HepG2 (cell line): ENCODE measurements around the gene UNKL. TPM values are rescaled to one million over a fixed set of nuclear protein-coding genes. Genes with fewer than 3 reads are reported as not detected.
A peak's percentile ranks its signal among the peaks of the same experiment; 100 is the strongest.

Experiments
- BCLAF1 ChIP-seq: fragments of 450-650 bp; IDR thresholded peaks from 2 replicates; pipeline ENCODE4 v1.6.1; 2017; ENCODE audit warnings: mild to moderate bottlenecking
- DBP ChIP-seq: sonication (generic); formaldehyde crosslinking; IDR thresholded peaks from 2 replicates; pipeline ENCODE4 v1.4.0; 2020; ENCODE audit warnings: missing genetic modification reagents; ENCODE audit errors: not compliant biosample characterization
- FOXC1 ChIP-seq: sonication (generic); formaldehyde crosslinking; IDR thresholded peaks from 2 replicates; pipeline ENCODE4 v1.8.0; 2022; ENCODE audit warnings: mild to moderate bottlenecking, missing genetic modification reagents, borderline replicate concordance
- HBP1 ChIP-seq: IDR thresholded peaks from 2 replicates; pipeline ENCODE4 v1.6.1; 2016; ENCODE audit warnings: low read depth, control low read depth
- KLF16 ChIP-seq, 2 experiments: sonication (generic) in 1 of 2; formaldehyde crosslinking in 1 of 2; IDR thresholded peaks; 2 replicates each; pipeline versions ENCODE4 v1.6.1 to v1.8.0; 2016 to 2023; ENCODE audit warnings: missing genetic modification reagents in 2 of 2, missing compliant biosample characterization in 1 of 2
- MTERF4 ChIP-seq: sonication (generic); formaldehyde crosslinking; IDR thresholded peaks from 2 replicates; pipeline ENCODE4 v1.8.0; 2023; ENCODE audit warnings: mild to moderate bottlenecking, missing genetic modification reagents
- MYC ChIP-seq: sonication (generic); formaldehyde crosslinking; IDR thresholded peaks from 2 replicates; pipeline ENCODE4 v1.9.0; 2021; ENCODE audit warnings: missing genetic modification reagents, borderline replicate concordance
- RFX1 ChIP-seq: fragments of 450-650 bp; IDR thresholded peaks from 2 replicates; pipeline ENCODE4 v1.6.1; 2017
- SNAPC4 ChIP-seq: sonication (generic); formaldehyde crosslinking; IDR thresholded peaks from 2 replicates; pipeline ENCODE4 v1.4.0; 2020; ENCODE audit warnings: mild to moderate bottlenecking, missing genetic modification reagents
- UBTF ChIP-seq: sonication (generic); formaldehyde crosslinking; IDR thresholded peaks from 2 replicates; pipeline ENCODE4 v1.4.0; 2020; ENCODE audit warnings: mild to moderate bottlenecking, missing genetic modification reagents
- ZBTB33 ChIP-seq: sonication (generic); formaldehyde crosslinking; IDR thresholded peaks from 2 replicates; pipeline ENCODE4 v1.4.0; 2020; ENCODE audit warnings: missing genetic modification reagents
- polyA plus RNA-seq, 8 experiments: library from polyadenylated mRNA; depleted of rRNA in 3 of 8; stranded (reverse) in 7 of 8; unstranded in 1 of 8; fragments of >200 nt; fragmentation: Illumina TruSeq in 4 of 8; extraction: Trizol in 4 of 8; gene quantifications; 2 replicates each; pipeline versions ENCODE4 v1.2.1 to v1.2.3, GENCODE V29; 2011 to 2016; ENCODE audit warnings: low read depth in 4 of 8, missing spikeins in 1 of 8, mixed read lengths in 1 of 8; ENCODE audit not compliant: insufficient read depth in 1 of 8
- total RNA-seq, 5 experiments: library from RNA; depleted of rRNA; stranded (reverse); fragments of >200 nt; fragmentation: Illumina TruSeq; extraction: Trizol; gene quantifications; 2 replicates each; pipeline ENCODE4 v1.2.3, GENCODE V29; 2016; ENCODE audit warnings: low read depth in 1 of 5

Gene UNKL
- total and polyA plus RNA-seq, 2 of the 13 experiments (the other 11 are each of a cell fraction or from before 2014, with no cell fraction given) = 10.4 to 17.6 TPM

GRCh38 chr16:1343428-1344242, 70.9 kb downstream of the UNKL start (continued):
- TF ChIP-seq SNAPC4 (no peak), UBTF (peak; percentile 51), ZBTB33 (CRISPR knock-in tag) (no peak), BCLAF1 (no peak), RFX1 (no peak), HBP1 (CRISPR knock-in tag) (no peak), DBP (no peak), KLF16 (CRISPR knock-in tag; IDR thresholded peaks at IDR 0.05) (no peak), MTERF4 (peak; percentile 46; the same call in 1 of the 2 replicates), MYC (CRISPR knock-in tag) (no peak), FOXC1 (CRISPR knock-in tag) (0 out of 2 replicates have a peak, but pooled peaks have one; percentile 28)
